HG02678 (cell line): ENCODE data around the gene ZNF555.
A peak's percentile ranks its signal among the peaks of the same experiment; 100 is the strongest.
"Not testable (repeated sequence)": the region's sequence is repeated elsewhere in the genome, so short reads cannot be mapped to it uniquely, and the experiment has no call there.

Experiments used
- ATAC-seq: cut with Tn5 transposase; IDR thresholded peaks from one replicate; pipeline ENCODE4 v1.9.1; 2021; ENCODE audit warnings: mild to moderate bottlenecking, moderate library complexity; ENCODE audit not compliant: unreplicated experiment

The ZNF555 gene

GRCh38 chr19:2866495-2867024, 25.3 kb downstream of the ZNF555 start:
- no peak for ATAC-seq

GRCh38 chr19:2867025-2867991, 26.0 kb downstream of the ZNF555 start, which contains the start of gene ZNF556:
Gene ZNF556 (plus strand): TSS chr19:2867335. CDS start chr19:2867422, 87 bp downstream.
- ATAC-seq, result no peak

- ATAC-seq, result no peak
Measured at GRCh38 chr19:2869618-2870017, 28.3 kb downstream of the ZNF555 start.

GRCh38 chr19:2872175-2872574, 30.9 kb downstream of the ZNF555 start:
- ATAC-seq, result not testable (repeated sequence)

- ATAC-seq, result no peak
Measured at GRCh38 chr19:2877398-2878331, 36.4 kb downstream of the ZNF555 start.

- ATAC-seq, result no peak
Measured at GRCh38 chr19:2883686-2884439, 42.6 kb downstream of the ZNF555 start.

- no peak for ATAC-seq
Measured at GRCh38 chr19:2885736-2886135, 44.5 kb downstream of the ZNF555 start.

GRCh38 chr19:2887391-2887914, 46.2 kb downstream of the ZNF555 start:
- ATAC-seq, result no peak

GRCh38 chr19:2888731-2889224, 47.5 kb downstream of the ZNF555 start:
- ATAC-seq, result no peak

GRCh38 chr19:2890531-2890930, 49.3 kb downstream of the ZNF555 start:
- ATAC-seq, result not testable (repeated sequence)

GRCh38 chr19:2896694-2897093, 55.4 kb downstream of the ZNF555 start:
- ATAC-seq, result no peak

- peak; percentile 96 for ATAC-seq
Measured at GRCh38 chr19:2900296-2901252, 59.3 kb downstream of the ZNF555 start, which contains the start of gene ZNF57. Gene ZNF57 (plus strand): TSS chr19:2900928. CDS start chr19:2901046, 118 bp downstream.

- no peak for ATAC-seq
Measured at GRCh38 chr19:2902590-2903218, 61.4 kb downstream of the ZNF555 start.

GRCh38 chr19:2903326-2903725, 62.1 kb downstream of the ZNF555 start:
- not testable (repeated sequence) for ATAC-seq

GRCh38 chr19:2905918-2906519, 64.7 kb downstream of the ZNF555 start:
- no peak for ATAC-seq

GRCh38 chr19:2906631-2907195, 65.4 kb downstream of the ZNF555 start:
- ATAC-seq, result no peak
